K562 (cell line): Measurements from ENCODE around the gene FRRS1L. TPM values are rescaled to one million over a fixed set of nuclear protein-coding genes. Genes with fewer than 3 reads are reported as not detected.

Experiments
- MEIS2 ChIP-seq: fragments of 450-650 bp; IDR thresholded peaks from 2 replicates; pipeline ENCODE4 v1.6.1; 2014; ENCODE audit warnings: mild to moderate bottlenecking; ENCODE audit not compliant: partially characterized antibody
- polyA plus RNA-seq, 8 experiments: library from polyadenylated mRNA; depleted of rRNA in 4 of 8; stranded (reverse) in 5 of 8; unstranded in 3 of 8; fragments of >200 nt; fragmentation: Nextera tagmentation in 2 of 8; fragmentation: Illumina TruSeq in 1 of 8; extraction: Ambion mirVana in 2 of 8; extraction: Trizol in 1 of 8; gene quantifications; 2 replicates each; pipeline versions ENCODE4 v1.2.1 to v1.2.3, GENCODE V29; 2011 to 2014; ENCODE audit warnings: inconsistent platforms in 1 of 8, missing spikeins in 1 of 8
- total RNA-seq, 7 experiments: library from RNA; depleted of rRNA in 6 of 7; stranded (reverse); fragments of >200 nt in 6 of 7; fragmentation: Illumina TruSeq in 2 of 7; extraction: Trizol in 2 of 7; gene quantifications; 2 replicates each; pipeline versions ENCODE4 v1.2.1 to v1.2.3, GENCODE V29; 2011 to 2021; ENCODE audit warnings: low replicate concordance in 1 of 7
- TF ChIP-seq, protein P1 (sequence below), 2 experiments: fragments of 450-650 bp; formaldehyde crosslinking in 1 of 2; IDR thresholded peaks; 2 replicates each; pipeline versions ENCODE4 v1.4.0 to v1.6.1; 2014 to 2020; ENCODE audit warnings: mild to moderate bottlenecking in 2 of 2, borderline replicate concordance in 1 of 2, low read depth in 1 of 2
- TF ChIP-seq, protein P2 (sequence below): fragments of 200-600 bp; sonication (generic); IDR thresholded peaks from one replicate; pipeline ENCODE4 v1.6.1; 2012; ENCODE audit warnings: mild to moderate bottlenecking, low read depth, low read length, inconsistent platforms

FRRS1L gene
- total and polyA plus RNA-seq, 9 of the 15 experiments (the other 6 are each of a cell fraction or from before 2014, with no cell fraction given): under 0.01 to 0.04 (median 0.03) TPM; not detected in 5

DNA sequence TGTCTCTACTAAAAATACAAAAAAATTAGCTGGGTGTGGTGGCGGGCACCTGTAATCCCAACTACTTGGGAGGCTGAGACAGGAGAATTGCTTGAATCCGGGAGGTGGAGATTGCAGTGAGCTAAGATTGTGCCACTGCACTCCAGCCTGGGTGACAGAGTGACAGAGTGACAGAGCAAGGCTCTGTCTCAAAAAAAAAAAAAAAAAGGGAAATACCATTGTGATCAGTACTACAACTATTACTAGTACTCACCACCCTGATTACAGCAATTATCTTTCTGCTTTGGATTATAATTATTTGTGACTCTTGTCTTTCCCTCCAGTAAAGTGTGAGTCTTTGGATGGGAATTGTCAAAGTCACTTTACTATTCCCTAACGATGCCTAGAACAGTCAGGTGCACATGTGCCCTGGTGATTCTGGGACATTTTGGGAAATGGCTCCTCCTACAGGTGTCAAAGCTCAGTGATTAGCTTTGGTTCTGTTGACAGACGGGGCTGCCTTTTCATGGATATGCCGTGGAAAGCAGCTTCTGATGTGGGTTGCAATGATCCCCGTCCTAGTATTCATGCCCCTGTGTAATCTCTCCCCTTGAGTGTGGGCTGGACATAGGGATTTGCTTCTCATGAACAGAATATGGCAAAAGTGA lies 31.8 kb upstream of the FRRS1L start (continued):
- TF ChIP-seq, protein P1, sequence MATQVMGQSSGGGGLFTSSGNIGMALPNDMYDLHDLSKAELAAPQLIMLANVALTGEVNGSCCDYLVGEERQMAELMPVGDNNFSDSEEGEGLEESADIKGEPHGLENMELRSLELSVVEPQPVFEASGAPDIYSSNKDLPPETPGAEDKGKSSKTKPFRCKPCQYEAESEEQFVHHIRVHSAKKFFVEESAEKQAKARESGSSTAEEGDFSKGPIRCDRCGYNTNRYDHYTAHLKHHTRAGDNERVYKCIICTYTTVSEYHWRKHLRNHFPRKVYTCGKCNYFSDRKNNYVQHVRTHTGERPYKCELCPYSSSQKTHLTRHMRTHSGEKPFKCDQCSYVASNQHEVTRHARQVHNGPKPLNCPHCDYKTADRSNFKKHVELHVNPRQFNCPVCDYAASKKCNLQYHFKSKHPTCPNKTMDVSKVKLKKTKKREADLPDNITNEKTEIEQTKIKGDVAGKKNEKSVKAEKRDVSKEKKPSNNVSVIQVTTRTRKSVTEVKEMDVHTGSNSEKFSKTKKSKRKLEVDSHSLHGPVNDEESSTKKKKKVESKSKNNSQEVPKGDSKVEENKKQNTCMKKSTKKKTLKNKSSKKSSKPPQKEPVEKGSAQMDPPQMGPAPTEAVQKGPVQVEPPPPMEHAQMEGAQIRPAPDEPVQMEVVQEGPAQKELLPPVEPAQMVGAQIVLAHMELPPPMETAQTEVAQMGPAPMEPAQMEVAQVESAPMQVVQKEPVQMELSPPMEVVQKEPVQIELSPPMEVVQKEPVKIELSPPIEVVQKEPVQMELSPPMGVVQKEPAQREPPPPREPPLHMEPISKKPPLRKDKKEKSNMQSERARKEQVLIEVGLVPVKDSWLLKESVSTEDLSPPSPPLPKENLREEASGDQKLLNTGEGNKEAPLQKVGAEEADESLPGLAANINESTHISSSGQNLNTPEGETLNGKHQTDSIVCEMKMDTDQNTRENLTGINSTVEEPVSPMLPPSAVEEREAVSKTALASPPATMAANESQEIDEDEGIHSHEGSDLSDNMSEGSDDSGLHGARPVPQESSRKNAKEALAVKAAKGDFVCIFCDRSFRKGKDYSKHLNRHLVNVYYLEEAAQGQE (IDR thresholded peaks at IDR 0.05; ENCODE audit: borderline replicate concordance): peak; percentile 40; the same call in 1 of the 2 replicates
- TF ChIP-seq, protein P1 (CRISPR knock-in tag; IDR thresholded peaks at IDR 0.05; ENCODE audit: low read depth): no peak
- TF ChIP-seq MEIS2: peak; percentile 65
- TF ChIP-seq, protein P2, sequence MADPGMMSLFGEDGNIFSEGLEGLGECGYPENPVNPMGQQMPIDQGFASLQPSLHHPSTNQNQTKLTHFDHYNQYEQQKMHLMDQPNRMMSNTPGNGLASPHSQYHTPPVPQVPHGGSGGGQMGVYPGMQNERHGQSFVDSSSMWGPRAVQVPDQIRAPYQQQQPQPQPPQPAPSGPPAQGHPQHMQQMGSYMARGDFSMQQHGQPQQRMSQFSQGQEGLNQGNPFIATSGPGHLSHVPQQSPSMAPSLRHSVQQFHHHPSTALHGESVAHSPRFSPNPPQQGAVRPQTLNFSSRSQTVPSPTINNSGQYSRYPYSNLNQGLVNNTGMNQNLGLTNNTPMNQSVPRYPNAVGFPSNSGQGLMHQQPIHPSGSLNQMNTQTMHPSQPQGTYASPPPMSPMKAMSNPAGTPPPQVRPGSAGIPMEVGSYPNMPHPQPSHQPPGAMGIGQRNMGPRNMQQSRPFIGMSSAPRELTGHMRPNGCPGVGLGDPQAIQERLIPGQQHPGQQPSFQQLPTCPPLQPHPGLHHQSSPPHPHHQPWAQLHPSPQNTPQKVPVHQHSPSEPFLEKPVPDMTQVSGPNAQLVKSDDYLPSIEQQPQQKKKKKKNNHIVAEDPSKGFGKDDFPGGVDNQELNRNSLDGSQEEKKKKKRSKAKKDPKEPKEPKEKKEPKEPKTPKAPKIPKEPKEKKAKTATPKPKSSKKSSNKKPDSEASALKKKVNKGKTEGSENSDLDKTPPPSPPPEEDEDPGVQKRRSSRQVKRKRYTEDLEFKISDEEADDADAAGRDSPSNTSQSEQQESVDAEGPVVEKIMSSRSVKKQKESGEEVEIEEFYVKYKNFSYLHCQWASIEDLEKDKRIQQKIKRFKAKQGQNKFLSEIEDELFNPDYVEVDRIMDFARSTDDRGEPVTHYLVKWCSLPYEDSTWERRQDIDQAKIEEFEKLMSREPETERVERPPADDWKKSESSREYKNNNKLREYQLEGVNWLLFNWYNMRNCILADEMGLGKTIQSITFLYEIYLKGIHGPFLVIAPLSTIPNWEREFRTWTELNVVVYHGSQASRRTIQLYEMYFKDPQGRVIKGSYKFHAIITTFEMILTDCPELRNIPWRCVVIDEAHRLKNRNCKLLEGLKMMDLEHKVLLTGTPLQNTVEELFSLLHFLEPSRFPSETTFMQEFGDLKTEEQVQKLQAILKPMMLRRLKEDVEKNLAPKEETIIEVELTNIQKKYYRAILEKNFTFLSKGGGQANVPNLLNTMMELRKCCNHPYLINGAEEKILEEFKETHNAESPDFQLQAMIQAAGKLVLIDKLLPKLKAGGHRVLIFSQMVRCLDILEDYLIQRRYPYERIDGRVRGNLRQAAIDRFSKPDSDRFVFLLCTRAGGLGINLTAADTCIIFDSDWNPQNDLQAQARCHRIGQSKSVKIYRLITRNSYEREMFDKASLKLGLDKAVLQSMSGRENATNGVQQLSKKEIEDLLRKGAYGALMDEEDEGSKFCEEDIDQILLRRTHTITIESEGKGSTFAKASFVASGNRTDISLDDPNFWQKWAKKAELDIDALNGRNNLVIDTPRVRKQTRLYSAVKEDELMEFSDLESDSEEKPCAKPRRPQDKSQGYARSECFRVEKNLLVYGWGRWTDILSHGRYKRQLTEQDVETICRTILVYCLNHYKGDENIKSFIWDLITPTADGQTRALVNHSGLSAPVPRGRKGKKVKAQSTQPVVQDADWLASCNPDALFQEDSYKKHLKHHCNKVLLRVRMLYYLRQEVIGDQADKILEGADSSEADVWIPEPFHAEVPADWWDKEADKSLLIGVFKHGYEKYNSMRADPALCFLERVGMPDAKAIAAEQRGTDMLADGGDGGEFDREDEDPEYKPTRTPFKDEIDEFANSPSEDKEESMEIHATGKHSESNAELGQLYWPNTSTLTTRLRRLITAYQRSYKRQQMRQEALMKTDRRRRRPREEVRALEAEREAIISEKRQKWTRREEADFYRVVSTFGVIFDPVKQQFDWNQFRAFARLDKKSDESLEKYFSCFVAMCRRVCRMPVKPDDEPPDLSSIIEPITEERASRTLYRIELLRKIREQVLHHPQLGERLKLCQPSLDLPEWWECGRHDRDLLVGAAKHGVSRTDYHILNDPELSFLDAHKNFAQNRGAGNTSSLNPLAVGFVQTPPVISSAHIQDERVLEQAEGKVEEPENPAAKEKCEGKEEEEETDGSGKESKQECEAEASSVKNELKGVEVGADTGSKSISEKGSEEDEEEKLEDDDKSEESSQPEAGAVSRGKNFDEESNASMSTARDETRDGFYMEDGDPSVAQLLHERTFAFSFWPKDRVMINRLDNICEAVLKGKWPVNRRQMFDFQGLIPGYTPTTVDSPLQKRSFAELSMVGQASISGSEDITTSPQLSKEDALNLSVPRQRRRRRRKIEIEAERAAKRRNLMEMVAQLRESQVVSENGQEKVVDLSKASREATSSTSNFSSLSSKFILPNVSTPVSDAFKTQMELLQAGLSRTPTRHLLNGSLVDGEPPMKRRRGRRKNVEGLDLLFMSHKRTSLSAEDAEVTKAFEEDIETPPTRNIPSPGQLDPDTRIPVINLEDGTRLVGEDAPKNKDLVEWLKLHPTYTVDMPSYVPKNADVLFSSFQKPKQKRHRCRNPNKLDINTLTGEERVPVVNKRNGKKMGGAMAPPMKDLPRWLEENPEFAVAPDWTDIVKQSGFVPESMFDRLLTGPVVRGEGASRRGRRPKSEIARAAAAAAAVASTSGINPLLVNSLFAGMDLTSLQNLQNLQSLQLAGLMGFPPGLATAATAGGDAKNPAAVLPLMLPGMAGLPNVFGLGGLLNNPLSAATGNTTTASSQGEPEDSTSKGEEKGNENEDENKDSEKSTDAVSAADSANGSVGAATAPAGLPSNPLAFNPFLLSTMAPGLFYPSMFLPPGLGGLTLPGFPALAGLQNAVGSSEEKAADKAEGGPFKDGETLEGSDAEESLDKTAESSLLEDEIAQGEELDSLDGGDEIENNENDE: no peak
